CD8-positive, alpha-beta memory T cell (primary cell): ENCODE measurements around the gene TRAF2. TPM values are rescaled to one million over a fixed set of nuclear protein-coding genes. Genes with fewer than 3 reads are reported as not detected.

Experiments used
- CTCF ChIA-PET: fragments of 350-600 bp; sonication (Branson Sonifier 250); formaldehyde crosslinking; loops from one replicate; lab custom pipeline; 2021; ENCODE audit warnings: antibody characterized with exemption; lab: Charles Lee
- POLR2A ChIA-PET: fragments of 350-600 bp; sonication (Branson Sonifier 250); formaldehyde crosslinking; loops from one replicate; lab custom pipeline; 2021; ENCODE audit warnings: antibody characterized with exemption; lab: Charles Lee
- DNase-seq, 5 donors: peaks; one replicate each; pipeline versions ENCODE4 v3.0.0 to v3.0.0-alpha.2; 2020 to 2022; ENCODE audit warnings: mixed read lengths in 1 of 5
- H3K27ac ChIP-seq: one replicate; pipeline ENCODE4 v1.7.0; 2013; ENCODE audit warnings: low read depth, mild to moderate bottlenecking, low read length, moderate library complexity
- H3K27me3 ChIP-seq: 2 replicates; pipeline ENCODE4 v1.7.0; 2013; ENCODE audit warnings: low read length, mild to moderate bottlenecking; ENCODE audit not compliant: insufficient read depth, poor library complexity, severe bottlenecking
- H3K36me3 ChIP-seq: 2 replicates; pipeline ENCODE4 v1.7.0; 2013; ENCODE audit warnings: mild to moderate bottlenecking, low read length, moderate library complexity; ENCODE audit not compliant: insufficient read depth
- H3K4me1 ChIP-seq: 2 replicates; pipeline ENCODE4 v1.7.0; 2013; ENCODE audit warnings: mild to moderate bottlenecking, low read length, moderate library complexity; ENCODE audit not compliant: insufficient read depth
- H3K4me3 ChIP-seq: 2 replicates; pipeline ENCODE4 v1.7.0; 2013; ENCODE audit warnings: mild to moderate bottlenecking, low read length
- H3K9me3 ChIP-seq: 2 replicates; pipeline ENCODE4 v1.7.0; 2013; ENCODE audit warnings: mild to moderate bottlenecking, low read length
- H3K27ac Mint-ChIP-seq, 8 donors: one replicate each; pipeline ENCODE4 v1.8.0; 2020 to 2021; ENCODE audit warnings: mixed read lengths in 8 of 8, mild to moderate bottlenecking in 6 of 8, inconsistent platforms in 3 of 8, moderate library complexity in 3 of 8
- H3K27me3 Mint-ChIP-seq, 2 donors: one replicate each; pipeline ENCODE4 v1.8.0; 2020 to 2021; ENCODE audit warnings: mixed read lengths in 2 of 2, mild to moderate bottlenecking in 1 of 2, moderate library complexity in 1 of 2
- H3K36me3 Mint-ChIP-seq, 3 donors: one replicate each; pipeline ENCODE4 v1.8.0; 2020 to 2021; ENCODE audit warnings: mixed read lengths in 3 of 3, inconsistent platforms in 1 of 3, mild to moderate bottlenecking in 1 of 3
- H3K4me1 Mint-ChIP-seq, 3 donors: one replicate each; pipeline ENCODE4 v1.8.0; 2020 to 2021; ENCODE audit warnings: mixed read lengths in 3 of 3, inconsistent platforms in 1 of 3, mild to moderate bottlenecking in 1 of 3
- H3K4me3 Mint-ChIP-seq, 7 donors: one replicate each; pipeline ENCODE4 v1.8.0; 2020 to 2021; ENCODE audit warnings: mixed read lengths in 7 of 7, mild to moderate bottlenecking in 6 of 7, moderate library complexity in 4 of 7, inconsistent platforms in 2 of 7
- H3K9me3 Mint-ChIP-seq, 5 donors: one replicate each; pipeline ENCODE4 v1.8.0; 2020 to 2022; ENCODE audit warnings: mixed read lengths in 5 of 5, mild to moderate bottlenecking in 3 of 5, moderate library complexity in 2 of 5, inconsistent platforms in 1 of 5
- polyA plus RNA-seq: library from polyadenylated mRNA; unstranded; fragments of 300-500 nt; fragmentation: Illumina TruSeq; gene quantifications from one replicate; pipeline ENCODE4 v1.2.3, GENCODE V29; 2021
- total RNA-seq, 2 experiments: library from RNA; stranded (reverse); gene quantifications; one replicate each; pipeline ENCODE4 v1.2.3, GENCODE V29; 2021

The TRAF2 gene
- total and polyA plus RNA-seq, 3 experiments from 2014 or later: 23.1 to 60.5 (median 53.2) TPM

DNA sequence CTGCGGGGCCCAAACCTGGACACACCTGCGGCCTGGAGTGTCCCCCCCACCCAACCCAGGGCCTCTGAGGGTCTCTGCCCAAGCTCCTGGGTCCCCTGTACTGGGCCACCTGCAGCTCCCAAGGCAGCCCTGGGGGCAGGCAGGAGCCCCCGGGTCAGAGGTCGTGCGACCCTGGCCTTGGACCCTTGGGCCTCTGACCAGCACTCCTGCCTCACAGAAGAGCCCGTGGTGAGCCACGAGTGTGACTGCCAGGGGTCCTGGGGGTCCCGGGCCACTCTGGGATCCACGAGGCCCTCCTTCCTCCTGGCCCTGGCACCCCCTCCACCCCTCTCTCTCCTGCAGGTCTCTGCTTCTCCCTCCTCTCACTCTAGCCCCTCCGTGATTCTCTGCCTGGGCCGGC is 86.0 kb downstream of the TRAF2 start:
- Histone ChIP-seq H3K4me3 (no peak overlapping the region), H3K27me3 (no peaks in the 10 kb centered on the region), H3K27ac (no peak overlapping the region), H3K36me3 (no peaks in the 10 kb centered on the region), H3K9me3 (no peaks in the 10 kb centered on the region), H3K4me1 (peaks cover 26% of the 10 kb centered on the region)
- Mint-ChIP-seq H3K9me3 (no peaks in the 10 kb centered on the region), H3K4me3 (no peak overlapping the region), H3K36me3 (no peaks in the 10 kb centered on the region), H3K4me1 (peaks cover 20 to 45% (median 21%) of the 10 kb centered on the region in 3 donors), H3K27ac (no peak overlapping the region), H3K27me3 (peaks cover 0 to 1% of the 10 kb centered on the region in 2 donors)
- ChIA-PET CTCF (no interaction called here), POLR2A (no interaction called here)
- DNase-seq: no peak

DNA sequence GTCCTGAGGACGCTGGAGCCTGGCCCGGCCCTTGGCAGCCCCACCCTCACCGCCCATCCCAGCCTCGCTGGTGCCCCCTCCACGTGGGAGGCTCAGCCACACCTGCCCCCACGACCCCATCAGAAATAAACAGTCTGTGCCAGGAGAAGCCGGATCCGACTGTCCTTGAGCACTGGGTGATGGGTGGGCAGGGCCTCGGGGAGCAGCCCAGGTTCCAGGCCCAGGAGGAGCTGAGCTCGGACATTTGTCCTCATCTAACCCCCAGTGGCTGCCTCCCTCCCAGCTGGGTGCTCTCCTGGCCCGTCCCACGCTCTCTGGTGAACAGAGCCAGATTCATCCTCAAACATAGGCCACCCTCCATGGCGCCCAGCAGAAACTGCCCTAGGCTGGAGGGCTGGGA is 86.4 kb downstream of the TRAF2 start:
- POLR2A ChIA-PET: no interaction called here
- CTCF ChIA-PET: interaction anchor here (4.6 kb wide), 1 partner anchor 19 kb away, joined by 21 read pairs; the partner anchor contains the start of gene PAXX

DNA sequence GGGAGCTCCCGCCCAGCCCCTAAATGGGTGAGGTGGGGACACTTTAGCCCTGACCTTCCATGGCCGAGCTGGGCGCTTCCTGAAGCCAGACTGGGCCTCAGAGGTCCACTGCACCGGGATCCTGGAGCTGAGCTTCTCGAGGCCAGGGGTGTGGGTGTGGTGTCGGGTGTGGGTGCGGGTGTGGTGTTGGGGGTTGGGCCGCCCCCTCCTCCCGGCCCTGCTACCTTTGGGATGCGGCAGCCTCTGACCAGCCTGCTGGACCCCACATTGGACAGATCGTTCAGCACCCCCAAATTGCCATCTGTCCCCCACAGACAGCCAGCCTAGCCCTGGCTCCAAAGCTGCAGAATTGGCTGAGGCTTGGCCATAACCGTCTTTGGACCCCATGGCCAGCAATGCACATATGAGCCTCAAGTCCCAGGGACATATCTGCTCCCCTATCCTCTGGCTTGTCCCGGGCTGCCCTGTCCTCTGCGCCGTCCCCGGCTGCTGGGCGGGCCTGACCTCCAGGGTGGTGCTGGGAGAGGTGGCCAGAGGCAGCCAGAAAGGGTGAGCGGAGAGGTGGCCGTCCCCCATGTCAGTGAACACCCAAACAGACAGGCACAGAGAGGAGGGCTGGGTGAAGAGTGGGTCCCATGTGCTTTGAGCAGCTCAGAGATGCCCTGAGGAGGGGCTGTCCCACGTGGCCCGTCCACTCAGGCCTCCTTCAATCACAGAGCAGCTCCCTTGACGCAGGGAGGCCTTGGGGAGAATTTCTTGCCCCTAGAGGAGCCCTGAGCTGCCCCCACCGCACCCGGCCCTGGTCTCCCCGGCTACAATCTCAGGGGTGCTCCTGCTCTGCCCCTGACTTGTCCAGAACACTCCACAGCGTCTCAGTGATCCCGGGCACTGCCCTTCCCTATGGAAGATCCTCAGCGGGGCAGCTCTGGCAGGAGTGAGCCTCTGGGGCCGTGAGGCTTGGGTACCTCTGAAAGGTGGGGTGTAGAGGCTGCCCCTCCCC is 87.6 kb downstream of the TRAF2 start:
- no peaks in the 10 kb centered on the region for H3K27me3 ChIP-seq
- no peaks in the 10 kb centered on the region for H3K9me3 ChIP-seq
- no peak overlapping the region for H3K27ac ChIP-seq
- no peaks in the 10 kb centered on the region for H3K36me3 ChIP-seq
- no peak for DNase-seq
- H3K4me3 ChIP-seq: no peak overlapping the region
- POLR2A ChIA-PET: interaction anchor here (1.8 to 3.0 kb wide), 6 partner anchors 8 to 56 kb away, joined by 5 to 11 read pairs (median 6); partner anchors contain the start of gene PAXX
- Mint-ChIP-seq H3K27me3 (peaks cover 0 to 1% of the 10 kb centered on the region in 2 donors), H3K4me1 (peaks cover 21 to 48% (median 22%) of the 10 kb centered on the region in 3 donors), H3K4me3 (peak overlapping the region in 1 of 7 donors; percentile 85), H3K27ac (peak overlapping the region in 2 of 8 donors; percentile 15 to 65), H3K36me3 (no peaks in the 10 kb centered on the region), H3K9me3 (no peaks in the 10 kb centered on the region)
- H3K4me1 ChIP-seq: peaks cover 26% of the 10 kb centered on the region
- CTCF ChIA-PET: interaction anchor here (1.6 to 4.6 kb wide), 8 partner anchors 11 to 61 kb away, joined by 5 to 30 read pairs (median 15); partner anchors contain the start of genes CLIC3 and PAXX

More for the DNA sequence above, 86.4 kb downstream of the TRAF2 start:
- Mint-ChIP-seq H3K4me3 (no peak overlapping the region), H3K27ac (no peak overlapping the region), H3K4me1 (peaks cover 21 to 50% (median 22%) of the 10 kb centered on the region in 3 donors), H3K27me3 (peaks cover 0 to 1% of the 10 kb centered on the region in 2 donors), H3K9me3 (no peaks in the 10 kb centered on the region), H3K36me3 (no peaks in the 10 kb centered on the region)
- H3K4me1 ChIP-seq: peaks cover 26% of the 10 kb centered on the region
- DNase-seq: no peak
- no peaks in the 10 kb centered on the region for H3K36me3 ChIP-seq
- H3K27me3 ChIP-seq: no peaks in the 10 kb centered on the region
- no peak overlapping the region for H3K27ac ChIP-seq
- H3K4me3 ChIP-seq: no peak overlapping the region
- no peaks in the 10 kb centered on the region for H3K9me3 ChIP-seq

DNA sequence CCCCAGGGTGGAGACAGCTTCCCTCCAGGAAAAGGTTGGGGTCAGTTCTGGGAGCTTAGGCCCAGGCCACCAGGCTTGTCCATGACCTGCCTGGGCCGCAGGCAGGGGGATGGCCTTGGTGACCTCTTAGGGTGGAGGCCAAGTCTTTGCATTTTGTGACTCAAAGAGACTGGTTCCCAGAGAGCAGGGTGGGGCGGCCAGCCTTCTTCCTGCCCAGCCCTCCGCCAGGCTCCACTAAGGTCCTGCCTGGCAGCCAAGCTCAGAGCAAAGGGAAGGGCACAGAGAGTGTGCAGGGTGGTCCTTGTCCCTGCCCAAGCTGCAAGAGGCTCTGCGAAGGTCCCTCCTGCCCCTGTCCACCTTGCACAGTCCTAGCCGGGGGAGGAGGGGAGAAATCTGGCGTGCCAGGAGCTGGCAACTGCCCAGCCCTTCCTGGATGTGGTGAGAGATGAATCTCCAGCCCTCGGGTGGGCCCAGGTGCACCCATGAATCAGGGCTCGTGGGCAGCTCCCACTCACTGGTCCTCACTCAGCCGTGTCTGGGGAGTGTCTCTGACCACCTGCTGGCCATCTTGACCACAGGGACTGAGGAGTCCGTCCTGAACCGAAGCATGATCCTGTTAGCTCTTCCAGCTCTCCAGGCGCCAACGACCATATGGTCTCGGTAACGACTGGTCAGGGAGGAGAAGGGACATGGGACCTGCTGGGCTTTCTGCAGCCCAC is 88.7 kb downstream of the TRAF2 start:
- no peak for DNase-seq
- ChIA-PET CTCF (interaction anchor here (0.9 to 4.6 kb wide), 15 partner anchors 10 to 182 kb away, joined by 3 to 30 read pairs (median 8); partner anchors contain the start of genes AJM1, C8G, CLIC3 and FUT7), POLR2A (interaction anchor here (0.7 to 3.0 kb wide), 9 partner anchors 9 to 155 kb away, joined by 3 to 11 read pairs (median 6); partner anchors contain the start of genes CLIC3 and PAXX)
- peak overlapping the region; percentile 63 to 85 (median 70) for H3K4me3 Mint-ChIP-seq
- peak overlapping the region; percentile 26 to 85 (median 70) for H3K27ac Mint-ChIP-seq
- no peaks in the 10 kb centered on the region for H3K9me3 Mint-ChIP-seq
- peaks cover 0 to 1% of the 10 kb centered on the region in 2 donors for H3K27me3 Mint-ChIP-seq
- H3K36me3 ChIP-seq: no peaks in the 10 kb centered on the region
- H3K27me3 ChIP-seq: no peaks in the 10 kb centered on the region
- peaks cover 21 to 46% (median 24%) of the 10 kb centered on the region in 3 donors for H3K4me1 Mint-ChIP-seq
- no peaks in the 10 kb centered on the region for H3K36me3 Mint-ChIP-seq
- peak overlapping the region; percentile 43 for H3K4me3 ChIP-seq
- peaks cover 26% of the 10 kb centered on the region for H3K4me1 ChIP-seq
- H3K9me3 ChIP-seq: no peaks in the 10 kb centered on the region
- H3K27ac ChIP-seq: no peak overlapping the region

DNA sequence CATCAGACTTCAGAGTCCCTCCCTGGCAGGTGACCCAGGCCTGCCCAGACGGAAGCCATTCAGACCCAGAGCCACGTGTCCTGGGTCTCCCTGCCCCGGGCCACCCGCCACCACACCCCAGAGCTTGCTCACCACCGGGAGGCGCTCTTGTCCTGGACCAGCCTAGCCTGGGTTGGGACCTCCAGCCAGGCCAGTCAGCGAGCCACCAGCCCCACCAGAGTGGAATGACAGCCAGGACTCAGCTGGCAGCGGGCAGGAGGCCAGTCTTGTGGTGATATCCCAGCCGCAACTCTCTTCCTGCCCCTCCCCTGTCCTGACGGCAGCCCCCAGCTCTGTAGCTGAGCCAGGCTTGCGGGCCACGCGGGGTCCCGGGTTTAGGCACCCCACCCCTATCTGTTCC is 89.3 kb downstream of the TRAF2 start:
- Histone ChIP-seq H3K9me3 (no peaks in the 10 kb centered on the region), H3K27ac (no peak overlapping the region), H3K36me3 (no peaks in the 10 kb centered on the region), H3K4me1 (peaks cover 26% of the 10 kb centered on the region), H3K27me3 (no peaks in the 10 kb centered on the region), H3K4me3 (no peak overlapping the region)
- Mint-ChIP-seq H3K4me3 (peak overlapping the region; percentile 63 to 85 (median 70)), H3K4me1 (peaks cover 21 to 45% (median 24%) of the 10 kb centered on the region in 3 donors), H3K27me3 (peaks cover 0 to 5% of the 10 kb centered on the region in 2 donors), H3K36me3 (no peaks in the 10 kb centered on the region), H3K9me3 (no peaks in the 10 kb centered on the region), H3K27ac (peak overlapping the region in 7 of 8 donors; percentile 48 to 85 (median 76))
- DNase-seq: peak in 2 of 5 donors; percentile 30 to 63
- ChIA-PET CTCF (interaction anchor here (0.9 to 4.6 kb wide), 18 partner anchors 9 to 183 kb away, joined by 3 to 30 read pairs (median 6); partner anchors contain the start of genes AJM1, C8G, CLIC3 and FBXW5), POLR2A (interaction anchor here (1.0 to 3.0 kb wide), 7 partner anchors 10 to 54 kb away, joined by 3 to 11 read pairs (median 6); partner anchors contain the start of genes CLIC3 and PAXX)

Other genes with a start within 250 kb of the TRAF2 start
- under 1 TPM; 0.61 to 0.95 TPM for gene EGFL7, start 223.6 kb upstream of the TRAF2 start, total RNA-seq
- gene EGFL7, start 223.6 kb upstream of the TRAF2 start, polyA plus RNA-seq: 0.40 TPM
- gene AGPAT2, start 199.1 kb upstream of the TRAF2 start, total RNA-seq: 10 to 100 TPM; 17.4 to 18.4 TPM
- gene AGPAT2, start 199.1 kb upstream of the TRAF2 start, polyA plus RNA-seq: 32.5 TPM
- gene DIPK1B, start 173.9 kb upstream of the TRAF2 start, total RNA-seq: not detected
- gene DIPK1B, start 173.9 kb upstream of the TRAF2 start, polyA plus RNA-seq: not detected
- 1 to 10 TPM; 1.1 to 1.2 TPM for gene LCN10, start 143.6 kb upstream of the TRAF2 start, total RNA-seq
- gene LCN10, start 143.6 kb upstream of the TRAF2 start, polyA plus RNA-seq: 0.22 TPM
- gene LCN6, start 138.0 kb upstream of the TRAF2 start, total RNA-seq: not detected
- not detected for gene LCN6, start 138.0 kb upstream of the TRAF2 start, polyA plus RNA-seq
- not detected for gene LCN8, start 128.3 kb upstream of the TRAF2 start, total RNA-seq
- not detected for gene LCN8, start 128.3 kb upstream of the TRAF2 start, polyA plus RNA-seq
- not detected for gene LCN15, start 122.0 kb upstream of the TRAF2 start, total RNA-seq
- gene LCN15, start 122.0 kb upstream of the TRAF2 start, polyA plus RNA-seq: not detected
- gene TMEM141, start 95.2 kb upstream of the TRAF2 start, total RNA-seq: 10 to 100 TPM; 50.1 to 50.6 TPM
- 37.8 TPM for gene TMEM141, start 95.2 kb upstream of the TRAF2 start, polyA plus RNA-seq
- under 1 TPM in 1 of 2 experiments, not detected in 1; 0.73 TPM for gene CCDC183, start 90.2 kb upstream of the TRAF2 start, total RNA-seq
- 0.26 TPM for gene CCDC183, start 90.2 kb upstream of the TRAF2 start, polyA plus RNA-seq
- gene RABL6, start 78.6 kb upstream of the TRAF2 start, total RNA-seq: 100 to 1,000 TPM in 1 of 2 experiments, 10 to 100 TPM in 1; 98.2 to 106 TPM
- 20.9 TPM for gene RABL6, start 78.6 kb upstream of the TRAF2 start, polyA plus RNA-seq
- gene AJM1, start 44.0 kb upstream of the TRAF2 start, total RNA-seq: 1 to 10 TPM; 3.2 TPM
- 0.39 TPM for gene AJM1, start 44.0 kb upstream of the TRAF2 start, polyA plus RNA-seq
- 100 to 1,000 TPM; 108 to 110 TPM for gene PHPT1, start 37.1 kb upstream of the TRAF2 start, total RNA-seq
- gene PHPT1, start 37.1 kb upstream of the TRAF2 start, polyA plus RNA-seq: 100.0 TPM
- 10 to 100 TPM; 12.2 to 12.9 TPM for gene MAMDC4, start 34.2 kb upstream of the TRAF2 start, total RNA-seq
- not detected for gene MAMDC4, start 34.2 kb upstream of the TRAF2 start, polyA plus RNA-seq
- gene EDF1, start 20.2 kb upstream of the TRAF2 start, total RNA-seq: 100 to 1,000 TPM; 354 to 356 TPM
- gene EDF1, start 20.2 kb upstream of the TRAF2 start, polyA plus RNA-seq: 476 TPM
- gene FBXW5, start 58.2 kb downstream of the TRAF2 start, total RNA-seq: 100 to 1,000 TPM; 104 to 105 TPM
- 163 TPM for gene FBXW5, start 58.2 kb downstream of the TRAF2 start, polyA plus RNA-seq
- under 1 TPM in 1 of 2 experiments, not detected in 1; 0.96 TPM for gene C8G, start 58.7 kb downstream of the TRAF2 start, total RNA-seq
- not detected for gene C8G, start 58.7 kb downstream of the TRAF2 start, polyA plus RNA-seq
- gene LCN12, start 65.8 kb downstream of the TRAF2 start, total RNA-seq: 1 to 10 TPM in 1 of 2 experiments, under 1 TPM in 1; 0.85 to 1.3 TPM
- gene LCN12, start 65.8 kb downstream of the TRAF2 start, polyA plus RNA-seq: not detected
- under 1 TPM; 0.24 to 0.49 TPM for gene PTGDS, start 91.0 kb downstream of the TRAF2 start, total RNA-seq
- 5.5 TPM for gene PTGDS, start 91.0 kb downstream of the TRAF2 start, polyA plus RNA-seq
- under 1 TPM; 0.20 to 0.22 TPM for gene LCNL1, start 96.5 kb downstream of the TRAF2 start, total RNA-seq
- 0.16 TPM for gene LCNL1, start 96.5 kb downstream of the TRAF2 start, polyA plus RNA-seq
- 10 to 100 TPM; 78.4 to 82.2 TPM for gene PAXX, start 105.9 kb downstream of the TRAF2 start, total RNA-seq
- 156 TPM for gene PAXX, start 105.9 kb downstream of the TRAF2 start, polyA plus RNA-seq
- 1 to 10 TPM; 3.4 to 4.1 TPM for gene CLIC3, start 110.1 kb downstream of the TRAF2 start, total RNA-seq
- 52.1 TPM for gene CLIC3, start 110.1 kb downstream of the TRAF2 start, polyA plus RNA-seq
- gene ABCA2, start 141.7 kb downstream of the TRAF2 start, total RNA-seq: 10 to 100 TPM; 15.9 to 20.7 TPM
- 20.2 TPM for gene ABCA2, start 141.7 kb downstream of the TRAF2 start, polyA plus RNA-seq
- gene FUT7, start 145.6 kb downstream of the TRAF2 start, total RNA-seq: under 1 TPM; 0.57 to 0.82 TPM
- 28.7 TPM for gene FUT7, start 145.6 kb downstream of the TRAF2 start, polyA plus RNA-seq
- gene NPDC1, start 159.7 kb downstream of the TRAF2 start, total RNA-seq: 10 to 100 TPM; 24.6 to 27.5 TPM
- 38.4 TPM for gene NPDC1, start 159.7 kb downstream of the TRAF2 start, polyA plus RNA-seq
- gene ENTPD2, start 167.5 kb downstream of the TRAF2 start, total RNA-seq: not detected
- gene ENTPD2, start 167.5 kb downstream of the TRAF2 start, polyA plus RNA-seq: not detected
- 10 to 100 TPM; 11.5 to 12.7 TPM for gene SAPCD2, start 184.0 kb downstream of the TRAF2 start, total RNA-seq
- gene SAPCD2, start 184.0 kb downstream of the TRAF2 start, polyA plus RNA-seq: 0.15 TPM
- gene UAP1L1, start 191.0 kb downstream of the TRAF2 start, total RNA-seq: 10 to 100 TPM; 15.3 to 15.5 TPM
- 4.6 TPM for gene UAP1L1, start 191.0 kb downstream of the TRAF2 start, polyA plus RNA-seq
- 10 to 100 TPM; 31.9 to 32.7 TPM for gene MAN1B1, start 200.5 kb downstream of the TRAF2 start, total RNA-seq
- 39.3 TPM for gene MAN1B1, start 200.5 kb downstream of the TRAF2 start, polyA plus RNA-seq
- 100 to 1,000 TPM; 294 to 308 TPM for gene DPP7, start 228.2 kb downstream of the TRAF2 start, total RNA-seq
- gene DPP7, start 228.2 kb downstream of the TRAF2 start, polyA plus RNA-seq: 158 TPM